Mononuclear cell (primary cell): ENCODE results near the gene RASSF8. TPM values are rescaled to one million over a fixed set of nuclear protein-coding genes. Genes with fewer than 3 reads are reported as not detected.

Experiments used
- H3K27me3 ChIP-seq: 2 replicates; pipeline ENCODE4 v1.6.0; 2011; ENCODE audit warnings: low read length, control low read depth; ENCODE audit not compliant: insufficient read depth
- H3K4me1 ChIP-seq: 2 replicates; pipeline ENCODE4 v1.5.1; 2011; ENCODE audit warnings: mild to moderate bottlenecking, low read length, control low read depth; ENCODE audit not compliant: insufficient read depth
- H3K4me3 ChIP-seq: 2 replicates; pipeline ENCODE4 v1.5.1; 2011; ENCODE audit warnings: mild to moderate bottlenecking, low read length, moderate library complexity
- H3K9me3 ChIP-seq: 2 replicates; pipeline ENCODE4 v1.5.1; 2011; ENCODE audit warnings: low read depth, mild to moderate bottlenecking, control low read depth, low read length
- total RNA-seq: library from RNA; depleted of rRNA; stranded (reverse); fragments of >200 nt; gene quantifications from one replicate; pipeline ENCODE4 v1.2.3, GENCODE V29; 2012

The RASSF8 gene
- total RNA-seq, 1 donor: 0.21 TPM

DNA sequence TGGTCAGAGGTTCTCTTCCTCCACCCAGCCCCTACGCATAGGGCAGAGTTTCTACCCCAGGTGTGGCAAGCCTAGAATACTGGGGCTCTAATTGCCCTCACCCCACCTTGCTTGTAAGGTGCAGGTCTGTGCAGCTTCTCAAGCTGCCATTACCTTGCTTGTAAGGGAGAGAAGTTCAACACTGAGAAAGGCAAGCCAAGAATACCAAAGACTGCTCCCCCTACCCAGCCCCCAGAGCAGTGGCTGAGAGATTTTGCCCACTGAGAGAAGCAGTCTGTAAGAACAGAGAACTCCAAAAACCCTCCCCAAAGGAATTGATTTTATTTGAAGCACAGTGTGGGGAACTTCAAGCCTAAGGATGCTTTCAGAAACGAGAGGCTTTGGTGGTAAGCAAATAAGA is 63.1 kb downstream of the RASSF8 start:
- Histone ChIP-seq H3K4me1 (no peaks in the 10 kb centered on the region), H3K4me3 (no peak overlapping the region), H3K27me3 (no peaks in the 10 kb centered on the region), H3K9me3 (no peaks in the 10 kb centered on the region)

DNA sequence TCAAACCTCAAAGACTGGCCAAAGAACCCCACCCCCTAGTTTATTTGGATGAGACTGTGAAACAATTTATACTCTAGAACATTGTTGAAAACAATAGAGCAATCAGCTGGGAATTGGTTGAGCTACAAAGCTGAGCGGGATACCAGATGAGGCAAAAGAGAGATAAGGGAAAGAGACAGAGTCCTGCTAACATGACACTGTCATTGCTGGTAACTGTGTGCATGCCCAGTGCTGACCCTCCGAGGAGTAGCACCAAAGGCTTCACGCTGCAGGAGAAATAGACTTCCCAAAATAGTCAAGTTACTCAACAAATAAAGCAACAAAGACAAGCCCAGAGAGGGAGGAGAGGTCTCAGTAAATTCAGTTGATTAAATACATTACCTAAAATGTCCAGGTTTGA is 63.6 kb downstream of the RASSF8 start:
- Histone ChIP-seq H3K27me3 (no peaks in the 10 kb centered on the region), H3K4me3 (no peak overlapping the region), H3K9me3 (no peaks in the 10 kb centered on the region), H3K4me1 (no peaks in the 10 kb centered on the region)

DNA sequence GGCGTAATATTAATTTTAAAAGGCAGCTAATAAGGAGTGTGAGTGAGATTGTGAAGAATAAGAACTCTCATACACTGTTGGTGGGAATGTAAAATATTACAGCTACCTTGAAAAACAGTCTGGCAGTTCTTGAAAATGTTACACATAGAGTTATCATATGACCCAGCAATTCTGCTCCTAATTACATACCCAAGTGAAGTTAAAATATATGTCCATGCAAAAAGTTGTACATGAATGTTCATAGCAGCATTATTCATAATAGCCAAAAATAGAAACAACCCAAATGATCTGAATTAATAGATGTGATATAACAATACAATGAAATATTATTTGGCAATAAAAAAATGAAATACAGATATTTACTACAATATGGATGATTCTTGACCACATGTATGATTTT is 68.2 kb downstream of the RASSF8 start:
- no peaks in the 10 kb centered on the region for H3K27me3 ChIP-seq

DNA sequence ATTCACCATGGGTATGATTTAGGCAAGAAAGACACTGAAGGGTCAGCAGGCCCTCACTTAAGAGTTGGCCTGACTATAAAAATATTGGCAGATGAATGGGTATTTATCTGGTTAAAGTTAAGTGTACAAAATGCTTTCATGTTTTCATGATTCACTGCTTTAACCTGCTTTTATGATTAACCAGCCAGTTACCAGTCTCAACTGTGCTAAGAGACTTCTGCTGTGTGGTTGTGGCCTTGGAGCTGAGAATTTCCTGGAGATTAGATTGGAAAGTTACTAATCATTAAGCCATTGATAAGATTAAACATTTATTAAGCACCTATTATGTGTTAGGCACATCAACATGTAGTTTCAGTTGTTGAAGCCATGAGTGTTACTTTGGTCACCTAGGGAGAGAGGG is 68.9 kb downstream of the RASSF8 start:
- Histone ChIP-seq H3K4me1 (no peaks in the 10 kb centered on the region), H3K27me3 (no peaks in the 10 kb centered on the region), H3K9me3 (no peaks in the 10 kb centered on the region), H3K4me3 (no peak overlapping the region)

More for the DNA sequence above, 68.2 kb downstream of the RASSF8 start:
- H3K4me1 ChIP-seq: no peaks in the 10 kb centered on the region
- no peak overlapping the region for H3K4me3 ChIP-seq
- no peaks in the 10 kb centered on the region for H3K9me3 ChIP-seq

DNA sequence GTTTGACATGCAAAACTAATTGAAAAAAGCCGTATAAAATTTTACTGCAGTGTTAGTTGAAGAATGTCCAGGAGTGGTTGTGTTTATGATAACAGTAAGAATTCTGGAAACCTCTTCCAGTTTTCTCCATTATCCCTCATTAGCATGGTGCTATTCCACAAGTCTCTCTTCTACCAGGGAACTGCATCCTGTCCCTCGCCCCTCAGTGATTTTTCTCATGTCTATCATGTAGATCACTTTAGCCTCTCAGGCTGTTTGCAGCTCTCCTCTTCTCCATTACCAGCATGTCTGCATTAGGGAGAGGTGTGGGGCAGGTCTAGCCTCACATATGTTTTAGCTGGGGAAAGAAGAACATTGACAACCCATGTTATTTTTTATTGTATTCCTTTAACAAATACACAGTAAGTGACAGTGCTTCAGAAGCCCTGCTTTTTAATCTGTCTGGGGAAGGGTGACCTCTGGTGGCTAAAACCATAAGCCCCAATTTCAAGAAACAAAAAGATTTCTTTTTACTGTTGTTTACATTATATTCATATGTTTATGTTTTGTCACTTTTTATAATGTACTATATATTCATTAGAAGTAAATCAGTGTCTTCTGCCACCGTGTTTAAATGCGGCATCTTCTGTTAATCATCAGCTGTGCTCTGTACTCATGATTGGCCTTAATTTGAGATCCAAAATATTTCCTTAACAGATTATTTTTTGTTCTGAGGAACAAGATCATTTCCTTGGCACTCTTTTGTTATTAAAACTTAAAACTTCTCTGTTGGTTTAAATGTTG is 70.7 kb downstream of the RASSF8 start:
- Histone ChIP-seq H3K4me3 (no peak overlapping the region), H3K27me3 (no peaks in the 10 kb centered on the region), H3K9me3 (no peaks in the 10 kb centered on the region), H3K4me1 (no peaks in the 10 kb centered on the region)

DNA sequence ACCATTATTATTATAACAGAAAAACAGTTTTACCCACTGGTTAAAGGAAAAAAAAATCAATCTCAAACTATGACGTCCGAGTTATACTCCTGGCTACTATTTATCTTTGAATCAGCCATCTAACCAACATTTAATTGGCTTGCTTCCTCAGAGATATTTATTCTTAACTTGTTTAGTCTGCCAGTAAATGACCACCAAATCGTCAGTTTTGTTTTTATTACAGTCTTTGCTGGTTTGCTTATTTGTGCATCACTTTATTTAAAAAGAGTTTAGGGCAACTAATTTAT is 71.2 kb downstream of the RASSF8 start:
- Histone ChIP-seq H3K27me3 (no peaks in the 10 kb centered on the region), H3K4me1 (no peaks in the 10 kb centered on the region), H3K9me3 (no peaks in the 10 kb centered on the region), H3K4me3 (no peak overlapping the region)

DNA sequence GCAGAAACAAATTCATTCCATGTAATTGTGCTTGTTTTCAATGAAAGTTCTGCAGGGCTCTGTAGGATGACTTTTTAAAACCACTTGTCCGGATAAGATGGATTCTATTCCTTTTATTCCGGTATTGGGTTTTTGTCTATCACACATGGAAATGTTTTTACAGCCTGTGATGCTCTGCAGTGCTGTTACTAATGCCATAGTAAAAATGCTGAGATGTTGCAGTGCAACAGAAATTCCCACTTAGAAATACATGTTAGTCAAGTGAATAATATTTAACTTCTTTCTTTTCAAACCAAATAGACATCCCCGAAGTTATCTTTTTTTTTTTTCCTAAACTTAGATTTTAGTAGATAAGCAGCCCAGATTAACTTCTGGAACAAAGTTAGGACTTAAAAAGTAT is 71.9 kb downstream of the RASSF8 start:
- no peaks in the 10 kb centered on the region for H3K4me1 ChIP-seq
- H3K27me3 ChIP-seq: no peaks in the 10 kb centered on the region
- no peak overlapping the region for H3K4me3 ChIP-seq
- H3K9me3 ChIP-seq: no peaks in the 10 kb centered on the region

DNA sequence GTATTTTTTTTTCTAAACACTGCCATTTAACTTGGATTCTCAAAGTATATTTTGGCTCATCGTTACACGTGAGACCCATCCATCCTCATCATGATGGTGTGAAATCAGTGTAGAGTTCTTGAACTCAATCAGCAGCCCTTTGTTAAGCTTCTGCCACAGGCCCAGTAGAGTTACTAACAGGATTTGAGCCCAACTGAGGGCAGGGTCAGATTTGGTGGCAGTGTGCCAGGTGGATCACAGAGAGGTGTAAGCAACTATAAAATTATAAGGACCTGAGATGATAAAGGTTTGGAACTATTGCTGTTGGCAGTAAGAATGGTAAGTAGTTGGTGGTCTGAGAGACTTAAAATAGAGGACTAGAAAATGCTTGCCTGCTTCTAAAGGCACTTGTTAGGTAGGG is 72.8 kb downstream of the RASSF8 start:
- Histone ChIP-seq H3K27me3 (no peaks in the 10 kb centered on the region), H3K4me3 (no peak overlapping the region), H3K9me3 (no peaks in the 10 kb centered on the region), H3K4me1 (no peaks in the 10 kb centered on the region)

DNA sequence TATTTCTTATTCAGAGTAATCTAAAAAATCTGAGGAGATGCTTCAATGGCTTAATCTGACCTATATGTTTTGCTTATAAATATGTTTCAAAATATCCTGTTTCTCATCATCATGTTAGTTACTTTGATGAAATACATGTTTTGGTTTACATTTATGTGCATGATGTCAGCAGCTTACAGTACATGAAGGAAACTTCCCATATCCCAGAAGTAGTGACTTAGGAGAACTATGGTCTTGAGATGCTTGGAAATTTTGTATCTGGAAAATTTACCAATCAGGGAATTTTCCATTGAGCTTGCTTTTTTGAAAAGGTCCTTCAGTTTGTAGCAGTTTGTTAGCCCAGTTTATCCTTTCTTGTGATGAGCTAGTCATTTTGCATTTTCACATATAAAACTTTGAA is 73.3 kb downstream of the RASSF8 start:
- Histone ChIP-seq H3K4me3 (no peak overlapping the region), H3K4me1 (no peaks in the 10 kb centered on the region), H3K27me3 (no peaks in the 10 kb centered on the region), H3K9me3 (no peaks in the 10 kb centered on the region)

DNA sequence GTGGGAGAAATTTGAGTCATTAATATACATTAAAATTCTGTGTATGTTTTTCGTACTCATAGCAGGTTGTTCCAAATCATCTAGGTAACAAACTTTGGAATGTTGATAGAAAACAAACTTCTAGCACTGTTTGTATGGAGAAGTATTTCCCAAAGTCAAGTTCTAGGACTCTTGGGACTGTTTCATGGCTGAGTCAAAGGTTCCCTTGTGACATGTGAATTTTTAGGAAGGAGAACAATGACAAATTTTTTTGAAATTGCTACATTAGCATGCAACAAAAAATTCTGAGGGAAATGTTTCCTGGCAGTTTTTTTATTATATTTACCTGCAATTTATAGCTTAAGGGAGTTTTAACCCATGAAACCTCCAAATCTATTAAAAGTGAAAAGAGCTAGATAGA is 73.8 kb downstream of the RASSF8 start:
- Histone ChIP-seq H3K4me3 (no peak overlapping the region), H3K9me3 (no peaks in the 10 kb centered on the region), H3K4me1 (no peaks in the 10 kb centered on the region), H3K27me3 (no peaks in the 10 kb centered on the region)

DNA sequence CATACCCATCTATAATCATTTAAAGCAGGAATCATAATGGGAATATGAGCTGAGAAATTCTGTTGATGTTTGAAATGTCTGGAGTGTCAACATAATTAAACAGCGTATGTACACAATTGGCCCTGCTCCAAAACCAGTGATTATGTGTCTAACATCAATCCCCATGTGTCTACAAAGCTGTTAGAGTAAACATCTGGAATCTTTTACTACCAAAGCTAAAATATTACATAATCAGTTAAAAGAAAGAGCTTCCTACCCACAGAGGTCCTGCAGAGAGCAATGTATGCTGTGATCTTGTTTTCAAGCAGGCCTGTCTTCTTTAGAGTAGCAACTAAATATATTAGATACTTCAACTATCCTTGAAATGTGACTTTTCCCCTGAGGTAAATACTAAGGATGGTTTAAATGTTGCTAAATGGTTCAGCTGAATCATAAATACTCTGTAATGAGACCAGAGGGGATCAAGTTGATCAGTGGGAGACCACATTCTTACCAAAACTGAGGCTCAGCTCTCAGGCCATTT is 74.3 kb downstream of the RASSF8 start:
- no peaks in the 10 kb centered on the region for H3K9me3 ChIP-seq
- no peaks in the 10 kb centered on the region for H3K4me1 ChIP-seq
- no peak overlapping the region for H3K4me3 ChIP-seq
- H3K27me3 ChIP-seq: no peaks in the 10 kb centered on the region

DNA sequence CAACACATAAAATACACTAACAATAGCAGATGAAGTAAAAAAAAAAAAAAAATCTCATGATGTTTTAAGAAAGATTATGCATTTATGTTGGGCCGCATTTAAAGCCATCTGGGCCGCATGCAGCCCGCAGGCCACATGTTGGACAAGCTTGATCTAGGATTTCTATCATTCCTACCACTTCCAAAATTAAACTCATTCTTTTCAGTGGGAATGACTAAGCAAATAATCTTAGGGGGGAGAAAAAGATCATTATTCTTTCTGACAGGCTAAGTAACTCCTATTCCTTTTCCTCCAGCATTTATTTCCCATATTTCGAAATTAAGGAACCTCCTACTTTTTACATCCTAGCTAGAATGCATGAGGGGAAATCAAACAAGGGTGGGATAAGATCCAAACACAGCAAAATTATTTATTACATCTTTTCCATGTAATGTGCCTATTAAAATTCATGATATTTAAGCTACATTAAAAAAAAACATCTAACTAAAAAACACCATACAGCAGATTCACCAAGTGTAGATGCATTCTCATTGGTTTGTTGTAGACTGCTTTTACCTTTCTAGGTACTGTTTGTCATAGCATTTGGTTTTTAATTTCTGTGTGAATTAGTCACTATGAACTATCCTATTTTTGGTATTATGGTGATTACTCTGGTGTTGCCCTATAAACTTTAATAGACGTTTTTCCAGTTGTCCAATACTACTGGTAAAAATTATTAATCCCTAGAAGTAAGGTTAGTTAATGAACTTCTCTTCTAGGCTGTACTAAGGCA is 76.1 kb downstream of the RASSF8 start:
- H3K4me1 ChIP-seq: no peaks in the 10 kb centered on the region
- H3K27me3 ChIP-seq: no peaks in the 10 kb centered on the region
- no peak overlapping the region for H3K4me3 ChIP-seq
- no peaks in the 10 kb centered on the region for H3K9me3 ChIP-seq

DNA sequence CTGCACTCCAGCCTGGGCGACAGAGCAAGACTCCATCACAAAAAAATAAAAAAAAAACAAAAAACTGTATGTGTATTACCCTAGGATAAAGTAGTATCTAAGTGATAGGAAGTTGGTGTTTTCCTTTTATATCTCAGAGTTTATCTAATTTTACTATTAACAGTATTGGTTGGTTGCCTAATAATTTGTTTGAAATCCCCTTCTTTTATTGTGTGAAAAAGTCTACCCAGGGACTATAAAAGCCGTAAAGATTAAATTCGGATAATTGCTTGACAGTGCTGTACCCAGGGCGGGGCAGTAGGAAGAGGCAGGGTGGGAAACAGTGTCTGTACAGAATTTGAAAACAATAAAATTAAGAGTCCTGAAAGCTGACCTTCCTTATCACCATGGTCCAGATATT is 78.4 kb downstream of the RASSF8 start:
- H3K27me3 ChIP-seq: no peaks in the 10 kb centered on the region
- no peaks in the 10 kb centered on the region for H3K9me3 ChIP-seq

DNA sequence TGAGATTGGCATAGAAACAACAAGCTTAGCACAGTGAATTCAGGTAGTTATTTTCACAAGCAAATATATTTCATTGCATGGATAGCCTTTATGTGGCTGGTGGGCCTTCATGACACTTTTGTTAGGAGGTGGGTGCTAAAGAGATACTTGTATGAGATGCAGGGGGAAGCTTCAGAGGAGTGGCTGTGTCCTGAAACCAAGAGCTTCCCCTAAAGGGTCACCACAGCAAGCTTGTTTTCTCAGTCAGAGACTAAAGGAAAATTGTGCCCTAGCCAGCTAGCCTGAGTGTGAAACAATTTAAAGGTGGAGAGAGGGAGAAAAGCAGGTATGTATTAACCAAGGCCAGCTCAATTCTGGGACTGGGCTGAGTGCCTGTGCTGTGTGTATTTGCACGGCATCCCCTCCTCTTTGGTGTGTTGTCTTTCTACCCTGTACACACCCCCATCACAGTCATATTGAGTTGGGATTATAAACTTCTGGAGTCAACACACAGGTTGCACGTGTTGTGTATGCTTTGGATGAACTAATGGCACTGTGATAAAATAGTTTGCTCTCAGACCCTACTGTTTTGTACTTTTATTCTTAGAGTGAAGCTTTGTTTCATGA is 79.2 kb downstream of the RASSF8 start:
- H3K9me3 ChIP-seq: no peaks in the 10 kb centered on the region
- H3K27me3 ChIP-seq: no peaks in the 10 kb centered on the region
- no peak overlapping the region for H3K4me3 ChIP-seq
- H3K4me1 ChIP-seq: no peaks in the 10 kb centered on the region

More for the DNA sequence above, 78.4 kb downstream of the RASSF8 start:
- Histone ChIP-seq H3K4me3 (no peak overlapping the region), H3K4me1 (no peaks in the 10 kb centered on the region)

DNA sequence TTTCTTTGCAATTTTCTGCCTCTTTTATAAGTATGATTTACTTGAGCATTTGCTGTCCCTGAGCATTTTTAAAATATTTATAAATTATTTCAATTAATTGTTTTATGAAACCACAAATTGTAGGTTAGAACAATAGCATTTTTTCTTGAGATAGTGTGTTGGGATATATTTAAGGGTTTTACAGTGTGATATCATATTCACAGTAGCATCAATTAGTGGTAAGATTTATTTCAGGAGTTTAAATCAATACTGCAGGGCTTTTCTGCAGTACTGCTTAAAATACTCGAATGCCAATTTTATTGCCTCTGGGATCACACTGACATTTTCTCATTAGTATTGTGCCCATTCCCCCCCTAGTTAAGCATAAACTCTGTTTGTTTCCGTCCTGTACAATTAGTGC is 84.2 kb downstream of the RASSF8 start:
- H3K4me1 ChIP-seq: no peaks in the 10 kb centered on the region
- H3K4me3 ChIP-seq: no peak overlapping the region

More for the DNA sequence above, 84.2 kb downstream of the RASSF8 start:
- Histone ChIP-seq H3K9me3 (no peaks in the 10 kb centered on the region), H3K27me3 (no peaks in the 10 kb centered on the region)
